HG02610 (cell line): ENCODE results near the gene RRBP1.

Experiments
- ATAC-seq: cut with Tn5 transposase; IDR thresholded peaks from one replicate; pipeline ENCODE4 v1.9.1; 2021; ENCODE audit warnings: mild to moderate bottlenecking, moderate library complexity; ENCODE audit not compliant: unreplicated experiment

The RRBP1 gene

DNA sequence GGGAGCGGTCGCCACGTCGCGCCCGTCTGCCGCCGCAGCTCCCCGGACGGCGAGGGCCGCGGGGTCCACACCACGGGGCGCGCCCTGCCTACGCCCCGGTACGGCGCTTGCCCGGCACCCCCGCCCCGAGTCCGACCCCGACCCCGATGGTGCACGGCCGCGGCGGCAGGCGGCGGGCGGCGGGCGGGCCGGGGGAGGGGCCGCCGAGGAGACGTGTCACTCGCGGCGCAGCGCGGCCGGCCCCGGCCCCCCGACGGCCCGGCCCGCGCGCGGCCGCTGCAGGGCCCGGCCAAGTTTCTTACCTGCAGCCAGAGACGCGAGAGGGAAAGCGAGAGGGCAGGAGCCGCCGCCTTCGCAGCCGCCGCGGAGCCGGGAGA is 328 bp downstream of the RRBP1 start:
- peak; percentile 4 for ATAC-seq

DNA sequence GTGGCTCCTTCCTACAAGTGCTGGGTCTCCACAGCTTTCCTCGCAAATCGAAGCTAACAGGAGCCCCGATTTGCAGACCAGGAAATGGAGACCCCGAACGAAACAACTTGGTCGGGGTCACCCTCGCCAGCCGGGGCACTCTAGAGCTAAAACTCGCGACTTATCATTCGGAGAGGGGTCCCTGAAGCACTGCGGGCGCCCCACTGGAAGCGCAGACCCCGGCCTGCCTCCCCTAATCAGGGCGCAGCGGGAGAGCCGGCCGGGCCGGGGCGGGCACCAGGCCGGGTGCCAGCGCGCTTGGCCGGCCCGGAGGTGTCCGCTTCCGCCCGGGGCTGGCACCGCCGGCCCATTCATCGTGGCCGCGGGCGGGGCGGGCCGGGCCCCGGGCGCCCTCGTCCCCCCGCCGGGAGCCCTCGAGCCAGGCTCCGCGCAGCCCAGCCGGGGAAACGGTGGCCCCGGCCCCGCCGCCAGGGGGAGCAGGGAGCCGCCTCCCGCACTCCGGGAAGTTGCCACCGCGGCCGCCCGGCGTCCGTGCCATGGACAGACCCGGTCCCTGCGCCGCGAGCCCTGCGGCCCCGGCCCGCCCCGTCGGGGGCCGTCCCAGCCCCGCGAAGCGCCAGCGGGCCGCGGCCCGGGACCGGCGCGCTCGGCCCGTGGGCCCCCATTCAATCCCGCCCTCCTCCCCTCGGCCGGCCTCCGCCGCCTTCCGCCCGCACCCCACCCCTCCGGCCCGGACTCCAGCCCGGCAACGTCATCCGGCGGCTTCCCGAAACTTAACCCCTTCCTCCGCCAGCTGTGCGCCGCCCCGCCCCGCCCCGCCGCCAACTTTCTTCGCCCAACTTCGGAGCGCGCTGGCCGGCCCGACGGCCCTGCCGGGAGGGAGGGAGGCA is 961 bp downstream of the RRBP1 start:
- ATAC-seq: peak; percentile 34

DNA sequence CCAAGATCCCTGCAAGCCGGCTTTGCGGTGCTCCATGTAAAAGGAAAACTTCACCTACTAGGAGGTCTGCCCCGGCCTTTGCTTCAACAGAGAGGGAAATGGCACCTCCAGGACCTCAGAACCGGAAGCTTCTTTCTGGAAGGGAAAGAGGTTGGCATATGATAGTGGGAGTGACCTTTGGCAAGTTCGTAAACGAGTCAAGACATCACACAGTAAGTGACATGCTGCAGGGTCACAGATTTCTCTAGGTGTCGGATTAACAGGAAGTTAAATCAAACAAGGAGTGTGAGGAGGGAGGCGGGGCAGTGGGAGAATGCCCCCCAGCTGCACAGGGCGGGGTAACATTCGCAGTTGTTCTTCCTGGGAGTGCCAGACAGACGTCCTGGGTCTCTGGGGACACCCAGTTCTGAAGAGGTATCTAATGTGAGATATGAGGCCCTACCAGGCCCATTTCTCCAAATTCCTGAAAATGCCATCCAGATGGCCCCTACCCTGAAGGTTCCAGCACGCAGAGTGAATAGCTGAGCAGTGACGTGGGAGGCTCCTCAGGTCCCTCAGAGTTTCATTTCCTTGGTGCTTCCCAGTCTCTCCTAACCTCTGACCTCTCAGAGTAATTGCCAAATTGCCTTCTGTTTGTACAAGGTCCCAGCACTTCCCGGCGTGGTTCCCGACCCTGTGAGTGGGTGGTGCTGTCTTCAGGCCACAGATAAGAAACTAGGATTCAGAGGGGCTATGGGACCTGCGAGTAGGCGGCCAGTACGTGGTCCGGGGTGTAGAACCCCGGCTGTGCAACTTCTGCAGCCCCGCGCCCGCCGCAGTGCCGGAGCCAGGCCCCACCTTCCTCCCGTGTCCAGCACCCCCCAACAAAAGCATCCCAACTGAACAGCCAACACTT is 1.9 kb downstream of the RRBP1 start:
- ATAC-seq: no peak

DNA sequence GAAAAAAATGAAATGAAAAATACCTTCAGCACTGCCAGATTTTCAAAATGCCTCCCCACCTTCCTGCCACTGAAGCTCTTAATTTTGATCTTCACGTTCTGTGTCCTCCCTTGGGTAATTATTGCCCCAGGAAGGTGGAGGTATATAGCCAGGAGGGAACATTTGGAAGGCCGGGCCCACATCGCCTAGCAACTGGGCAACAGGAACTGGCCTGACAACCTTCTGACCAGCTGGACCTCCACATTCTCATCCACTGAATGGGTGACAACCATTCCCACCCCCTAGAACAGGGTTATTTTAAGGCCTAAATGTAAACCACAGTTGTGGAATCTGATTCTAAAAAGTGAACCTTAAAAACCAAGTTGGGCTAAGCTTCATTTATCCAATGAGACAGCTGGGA is 3.2 kb downstream of the RRBP1 start:
- ATAC-seq: no peak

DNA sequence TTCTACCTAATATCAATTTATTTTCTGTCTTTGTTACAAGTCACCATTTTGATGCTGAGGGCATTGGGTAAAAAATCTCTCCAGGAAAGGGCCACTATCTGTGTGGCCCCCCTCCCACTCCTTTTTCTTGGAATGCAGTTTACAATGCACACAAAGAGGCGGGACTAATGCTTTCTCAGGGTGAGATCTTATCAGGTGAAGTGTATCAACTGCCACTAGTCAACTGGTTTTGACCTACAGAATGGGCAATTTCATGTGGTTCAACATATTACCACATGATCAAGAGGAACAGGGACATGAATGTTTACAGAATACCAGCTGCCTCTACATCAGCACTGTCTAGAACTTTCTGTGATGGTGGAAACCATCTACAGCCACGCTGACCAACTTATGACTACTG is 3.7 kb downstream of the RRBP1 start:
- no peak for ATAC-seq

DNA sequence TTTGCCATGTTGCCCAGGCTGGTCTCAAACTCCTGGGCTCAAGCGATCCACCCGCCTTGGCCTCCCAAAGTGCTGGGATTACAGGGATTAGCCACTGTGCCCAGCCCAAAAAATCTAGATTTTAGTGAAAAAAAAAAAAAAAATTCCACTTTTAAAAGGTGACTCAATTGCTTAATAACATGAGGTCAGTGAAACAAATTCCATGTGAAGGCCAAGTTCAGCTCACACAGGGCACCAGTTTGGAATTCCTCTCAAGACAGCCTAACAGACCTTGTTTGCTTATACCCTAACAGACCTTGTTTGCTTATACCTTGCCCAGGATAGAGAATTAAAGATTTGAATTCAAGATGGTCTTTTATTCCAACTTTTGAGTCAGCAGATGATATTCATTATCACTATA is 5.1 kb downstream of the RRBP1 start:
- ATAC-seq: no peak

DNA sequence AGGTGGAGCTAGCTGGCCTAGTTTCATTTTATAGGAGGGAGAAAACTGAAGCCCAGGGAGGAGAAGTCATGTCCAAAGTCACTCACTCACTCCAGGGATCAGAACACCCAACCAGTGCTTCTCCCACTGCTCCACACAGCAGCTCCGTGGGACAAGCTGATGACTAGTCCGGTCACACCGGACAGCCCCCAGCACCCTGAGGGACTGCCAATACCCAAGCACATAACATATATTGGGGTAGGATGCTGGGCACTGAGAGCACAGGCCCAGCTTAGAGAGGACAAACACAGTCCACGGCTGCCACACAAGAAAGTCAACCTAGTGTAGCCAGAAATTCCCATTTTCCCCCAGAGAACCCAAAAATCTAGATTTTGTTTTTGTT is 5.7 kb downstream of the RRBP1 start:
- no peak for ATAC-seq

DNA sequence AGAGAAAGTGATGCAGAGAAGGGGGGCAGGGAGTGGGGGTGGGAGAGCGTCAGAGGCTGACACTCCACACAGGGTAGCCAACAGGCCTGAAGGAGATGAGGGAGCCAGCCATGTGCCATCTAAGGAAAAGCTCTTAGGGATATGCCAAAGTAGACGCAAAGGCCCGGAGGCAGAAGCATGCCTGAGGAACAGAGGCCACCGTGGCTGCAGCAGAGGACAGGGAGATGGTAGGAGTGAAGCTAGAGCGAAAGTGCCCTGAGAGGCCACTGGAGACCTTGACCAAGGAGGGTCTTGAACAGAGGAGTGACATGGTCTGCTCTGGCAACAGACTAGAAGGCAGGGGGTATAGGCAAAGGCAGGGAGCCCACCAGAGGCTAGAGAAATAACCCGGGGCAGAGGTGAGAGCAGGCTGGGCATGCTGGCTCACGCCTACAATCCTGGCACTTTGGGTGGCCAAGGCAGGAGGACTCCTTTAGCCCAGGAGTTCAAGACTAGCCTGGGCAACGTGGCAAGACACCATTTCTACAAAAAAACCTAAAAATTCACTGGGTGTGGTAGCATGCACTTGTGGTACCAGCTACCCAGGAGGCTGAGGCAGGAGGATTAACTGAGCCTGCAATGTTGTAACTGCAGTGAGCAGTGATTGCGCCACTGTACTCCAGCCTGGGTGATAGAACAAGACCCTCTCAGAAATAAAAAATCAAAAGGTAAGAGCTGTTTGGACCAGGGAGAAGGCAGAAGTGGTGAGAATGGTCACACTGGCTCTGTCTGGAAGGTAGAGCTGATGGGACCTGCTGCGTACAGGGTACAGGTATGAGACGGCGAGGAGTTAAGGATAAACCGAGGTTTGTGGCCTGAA is 6.3 kb downstream of the RRBP1 start:
- ATAC-seq: no peak

DNA sequence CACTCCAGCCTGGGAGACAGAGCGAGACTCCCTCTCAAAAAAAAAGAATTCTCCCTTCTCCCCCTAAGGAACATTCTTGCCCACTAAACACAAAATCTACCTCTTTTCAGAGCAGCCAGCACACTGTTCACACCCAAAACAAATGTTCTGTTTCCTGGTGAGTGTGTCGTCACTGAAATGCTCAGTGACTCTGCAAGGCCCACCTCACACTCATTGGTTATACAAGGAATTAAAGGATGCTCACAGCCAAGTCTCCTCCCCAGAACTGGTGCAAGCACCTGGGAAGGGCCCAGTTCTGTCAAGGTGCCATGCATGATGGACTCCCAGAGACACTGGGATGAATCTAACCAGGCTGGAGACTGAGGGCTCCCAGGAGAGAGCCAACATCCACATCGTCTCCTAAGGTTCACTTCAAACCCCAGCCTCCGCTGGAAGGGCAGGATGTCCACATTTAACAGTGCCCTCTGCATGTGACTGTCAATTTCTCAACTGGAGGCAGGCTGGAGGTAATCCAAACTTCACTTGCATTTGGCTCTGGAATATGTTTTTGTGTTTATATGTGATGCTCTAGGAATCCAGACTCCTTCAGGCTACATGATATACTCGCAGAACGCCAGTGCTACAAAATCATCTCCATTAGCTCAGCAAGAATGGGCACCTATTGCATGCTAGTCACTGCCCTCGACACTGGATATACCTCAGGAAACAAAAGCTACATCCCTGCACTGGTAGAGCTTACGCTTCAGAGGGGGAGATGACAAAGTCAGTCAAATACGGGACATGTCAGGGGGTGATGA is 7.1 kb downstream of the RRBP1 start:
- no peak for ATAC-seq

DNA sequence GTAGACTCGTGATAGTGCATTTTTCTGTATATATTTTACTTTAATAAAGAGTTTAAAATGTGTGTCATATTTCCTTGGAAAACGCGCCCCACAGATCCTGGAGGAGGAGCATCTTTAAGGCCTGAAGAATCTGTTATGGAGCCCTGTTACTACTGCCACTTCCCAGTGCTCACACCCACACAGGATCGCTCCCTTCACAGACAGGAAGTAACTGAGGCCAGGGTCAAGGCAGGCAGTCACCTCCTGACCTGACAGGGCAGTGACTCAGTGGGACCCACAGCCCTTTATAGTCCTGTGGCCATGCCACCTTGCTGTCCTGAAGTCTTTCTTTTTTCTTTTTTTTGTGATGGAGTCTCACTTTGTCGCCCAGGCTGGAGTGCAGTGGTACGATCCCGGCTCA is 9.0 kb downstream of the RRBP1 start:
- ATAC-seq: no peak

DNA sequence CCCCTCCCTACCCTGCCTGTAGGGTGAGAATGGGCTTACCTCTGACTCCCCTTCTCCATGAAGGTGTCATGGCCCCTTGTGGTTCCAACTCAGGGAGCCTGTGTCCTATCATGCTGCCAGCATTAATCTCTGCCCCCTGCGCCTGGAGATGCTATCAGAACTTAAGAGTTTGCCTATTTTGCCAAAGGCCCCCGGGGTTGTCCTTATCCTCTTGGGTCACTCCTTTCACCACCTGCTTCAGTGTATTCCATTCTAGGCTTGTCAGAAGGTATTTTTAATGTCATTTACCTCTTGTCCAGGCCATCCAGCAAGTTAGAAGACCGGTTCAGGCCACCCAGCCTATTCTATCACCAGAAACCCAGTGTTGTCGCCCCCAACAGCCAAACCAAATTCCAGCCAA is 10.5 kb downstream of the RRBP1 start:
- ATAC-seq: no peak

DNA sequence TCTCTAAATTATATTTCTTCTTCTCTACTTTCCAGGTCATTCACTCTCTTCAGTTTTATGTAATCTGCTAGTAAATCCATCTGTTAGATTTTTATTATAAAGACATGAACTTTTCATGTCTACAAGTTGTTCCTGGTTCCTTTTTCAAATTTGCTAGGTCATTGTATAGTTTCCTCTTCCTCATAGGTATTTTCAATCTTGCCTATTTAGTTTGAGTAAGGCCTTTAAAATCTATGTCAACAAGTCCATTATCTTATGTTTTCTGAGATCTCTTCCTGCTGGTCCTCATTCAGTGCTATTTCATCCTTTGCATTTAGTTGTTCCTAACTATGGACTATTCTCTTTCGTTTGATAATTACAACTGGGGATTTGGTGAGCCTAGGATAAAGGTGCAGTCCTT is 11.0 kb downstream of the RRBP1 start:
- no peak for ATAC-seq

DNA sequence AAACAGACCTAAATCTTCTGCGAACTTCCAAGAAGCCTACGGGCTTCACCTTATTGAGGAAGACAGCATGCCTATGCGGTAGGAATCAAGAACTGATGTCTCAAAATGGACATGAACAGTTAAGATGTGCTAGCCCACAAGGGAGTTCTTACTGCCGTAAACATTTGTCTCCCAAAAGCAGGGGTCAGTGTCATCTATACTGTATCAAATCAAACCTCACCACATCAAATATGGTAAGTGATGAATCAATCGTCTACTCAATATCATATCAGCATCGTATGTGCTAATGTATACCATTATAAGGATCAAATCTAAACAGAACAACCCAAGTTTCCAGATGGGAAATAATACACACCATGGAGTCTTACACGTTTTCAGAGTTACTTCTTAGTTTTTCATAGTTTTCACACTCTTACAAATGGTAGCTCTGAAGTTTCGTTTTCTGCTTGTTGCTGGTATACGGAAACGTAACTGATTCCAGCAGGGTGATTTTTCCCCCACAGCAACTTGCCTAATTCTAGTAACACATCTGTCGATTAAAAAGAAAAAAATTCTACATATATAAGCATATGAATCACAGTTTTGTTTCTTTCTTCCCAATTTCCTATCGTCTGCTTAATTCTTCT is 12.6 kb downstream of the RRBP1 start:
- ATAC-seq: no peak

DNA sequence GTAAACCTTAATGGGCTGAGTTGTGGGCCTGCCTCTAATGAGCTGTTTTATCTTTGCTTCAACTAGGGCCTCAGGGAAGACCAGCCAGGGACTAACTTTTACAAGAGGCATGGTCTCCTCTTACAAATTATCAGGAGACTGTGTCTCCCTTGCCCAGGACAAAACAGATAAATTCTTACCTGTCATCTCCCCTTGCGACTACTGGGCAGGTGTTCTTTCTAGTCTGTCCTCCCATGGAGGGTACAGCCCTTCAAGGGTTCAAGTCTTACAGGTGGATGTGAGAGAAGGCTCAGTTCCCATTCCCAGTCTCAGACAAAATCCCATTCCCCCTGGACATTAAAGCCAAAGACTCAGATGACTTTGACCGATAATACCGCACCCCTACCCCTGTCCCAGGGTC is 13.6 kb downstream of the RRBP1 start:
- no peak for ATAC-seq

DNA sequence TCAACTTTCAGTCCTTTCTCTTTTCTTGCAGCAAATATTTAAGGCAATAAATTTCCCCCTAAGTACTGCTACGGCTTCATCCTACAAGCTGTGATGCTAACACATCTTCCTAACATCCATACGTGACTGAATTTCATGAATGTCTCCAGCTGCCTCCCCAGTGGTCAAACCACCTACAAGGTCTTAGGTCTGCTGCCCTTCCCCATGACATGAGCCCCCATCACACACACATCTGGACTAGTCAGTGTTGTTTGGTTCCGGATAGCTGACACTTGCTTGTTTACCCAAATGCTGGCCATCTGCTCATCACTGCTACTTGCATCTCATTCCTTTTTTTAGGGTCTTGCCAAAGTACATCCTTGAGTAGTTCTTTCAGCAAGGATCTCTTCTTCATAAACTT is 14.6 kb downstream of the RRBP1 start:
- ATAC-seq: no peak

DNA sequence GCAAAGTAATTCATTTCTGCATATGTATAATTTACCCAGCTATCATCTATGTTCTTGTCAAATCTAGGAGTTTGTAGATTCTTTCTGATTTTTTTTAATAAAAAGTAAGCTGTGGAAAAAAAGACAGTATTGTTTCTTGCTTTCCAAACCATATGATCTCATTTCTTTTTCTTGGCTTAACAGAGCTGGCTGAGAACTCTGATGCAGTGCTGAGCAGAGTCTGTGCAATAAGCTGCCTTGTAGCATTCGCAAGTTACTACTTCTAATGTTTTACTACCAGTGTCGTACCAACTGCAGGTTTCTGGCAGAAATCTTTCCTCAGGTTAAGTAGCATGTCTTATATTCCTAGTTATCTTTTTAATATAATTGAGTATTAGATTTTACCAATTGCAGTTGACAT is 15.6 kb downstream of the RRBP1 start:
- ATAC-seq: no peak

DNA sequence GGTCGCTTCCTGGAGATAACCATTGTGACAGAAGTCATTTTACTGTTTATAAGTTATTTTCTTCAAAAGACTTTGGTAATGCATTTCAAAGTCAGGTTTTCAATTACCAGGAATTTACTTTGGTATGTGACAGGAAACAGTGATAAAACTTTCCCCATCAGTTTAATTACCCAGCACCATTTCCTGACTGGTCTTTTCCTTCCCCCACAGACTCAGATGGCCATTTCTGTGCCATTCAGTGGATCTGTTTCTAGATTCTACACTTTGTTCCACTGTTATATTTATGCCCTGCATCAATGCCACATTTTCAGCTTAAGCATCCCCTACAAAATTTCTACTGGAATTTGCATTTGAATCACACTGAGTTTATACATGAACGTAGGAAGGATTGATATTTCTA is 16.3 kb downstream of the RRBP1 start:
- no peak for ATAC-seq

DNA sequence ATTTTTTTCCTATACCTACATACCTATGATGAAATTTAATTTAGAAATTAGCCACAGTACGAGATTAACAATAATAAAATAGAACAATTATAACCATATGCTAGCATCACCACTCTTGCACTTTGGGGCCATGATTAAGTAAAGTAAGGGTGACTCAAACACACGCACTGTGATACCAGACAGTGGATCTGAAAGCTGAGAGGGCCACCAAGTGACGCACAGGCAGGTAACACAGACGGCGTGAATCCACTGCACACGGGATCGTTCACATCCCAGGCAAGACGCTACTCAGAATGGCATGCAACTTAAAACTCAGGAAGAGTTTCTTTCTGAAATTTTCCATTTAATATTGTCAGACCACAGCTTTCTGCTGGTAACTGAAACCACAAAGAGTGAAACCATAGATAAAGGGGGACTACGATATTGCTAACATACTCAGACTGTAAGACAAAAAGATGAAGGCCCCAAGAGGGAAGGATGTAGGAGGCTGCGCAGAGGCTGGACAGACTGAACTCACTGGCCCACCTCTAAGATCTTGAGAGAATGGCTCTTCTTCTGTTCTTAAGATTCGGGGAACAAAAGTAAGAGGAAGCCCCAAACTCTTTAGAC is 17.9 kb downstream of the RRBP1 start:
- ATAC-seq: no peak

DNA sequence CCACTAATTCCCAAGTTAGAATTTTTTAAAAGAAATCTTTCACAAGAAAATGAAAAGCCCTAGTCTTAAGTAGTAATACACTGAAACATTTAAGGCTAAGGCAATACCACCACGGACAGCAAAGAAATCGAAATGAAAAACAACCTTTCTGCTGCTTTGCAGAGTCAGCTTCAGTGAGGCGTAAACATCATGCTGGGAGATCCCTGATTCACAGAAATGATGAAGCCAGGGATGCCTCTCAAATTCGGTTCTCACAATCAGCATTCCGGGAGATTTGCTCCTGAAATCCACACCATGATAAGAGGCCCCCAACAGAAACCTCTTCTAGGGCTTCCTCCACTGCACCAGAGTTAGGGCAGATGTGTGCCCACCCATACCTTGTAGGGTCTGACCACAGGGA is 18.6 kb downstream of the RRBP1 start:
- ATAC-seq: no peak

DNA sequence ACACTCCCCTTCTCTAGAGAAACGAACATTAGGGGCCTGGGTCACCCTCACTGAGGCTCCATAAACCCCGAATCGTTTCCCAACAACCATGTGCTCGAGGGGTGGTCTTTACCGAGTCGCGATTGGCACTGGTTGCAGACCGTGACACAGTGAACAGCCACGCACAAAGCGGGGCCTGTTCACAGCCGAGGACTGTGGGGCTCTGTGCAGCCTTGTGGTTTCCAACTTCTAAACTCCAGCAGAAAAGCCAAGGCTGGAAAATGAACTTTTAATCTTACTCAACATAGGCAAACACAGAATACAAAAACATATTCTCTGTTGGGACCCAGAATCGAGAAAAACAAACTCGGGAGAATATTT is 19.0 kb downstream of the RRBP1 start:
- no peak for ATAC-seq
